ENCODE results near the gene TAF1.
"Not testable (repeated sequence)": the region's sequence is repeated elsewhere in the genome, so short reads cannot be mapped to it uniquely, and the experiment has no call there.

TAF1 gene

GRCh38 chrX:71420686-71421085, 54.5 kb downstream of the TAF1 start:
- Histone ChIP-seq H3K27me3 (ENCODE audit: control insufficient read depth in 2 of 2, insufficient read depth in 2 of 2, low read length in 2 of 2) (no peaks in the 10 kb centered on the region), H3K36me3 (ENCODE audit: control insufficient read depth in 2 of 2, insufficient read depth in 2 of 2, low read length in 2 of 2) (peaks cover 5 to 26% of the 10 kb centered on the region in 2 donors), H3K9ac (ENCODE audit: low read depth in 1 of 2, low read length in 2 of 2) (no peak overlapping the region), H3K4me1 (ENCODE audit: control insufficient read depth in 2 of 2, insufficient read depth in 2 of 2, low read length in 2 of 2) (no peaks in the 10 kb centered on the region), H3K9me3 (ENCODE audit: control insufficient read depth in 2 of 2, low read length in 2 of 2) (no peaks in the 10 kb centered on the region), H3K4me3 (ENCODE audit: low read length in 2 of 2) (no peak overlapping the region), H3K27ac (ENCODE audit: low read depth in 2 of 2, low read length in 2 of 2) (no peak overlapping the region)

GRCh38 chrX:71432733-71433132, 66.6 kb downstream of the TAF1 start:
- Histone ChIP-seq H3K4me1 (ENCODE audit: control insufficient read depth in 2 of 2, insufficient read depth in 2 of 2, low read length in 2 of 2) (no peaks in the 10 kb centered on the region), H3K36me3 (ENCODE audit: control insufficient read depth in 2 of 2, insufficient read depth in 2 of 2, low read length in 2 of 2) (peaks cover 2 to 4% of the 10 kb centered on the region in 2 donors)

GRCh38 chrX:71438750-71439149, 72.6 kb downstream of the TAF1 start:
- no peaks in the 10 kb centered on the region for H3K36me3 ChIP-seq (ENCODE audit: control insufficient read depth in 2 of 2, insufficient read depth in 2 of 2, low read length in 2 of 2)
- H3K9me3 ChIP-seq (ENCODE audit: control insufficient read depth in 2 of 2, low read length in 2 of 2): no peaks in the 10 kb centered on the region
- H3K4me1 ChIP-seq (ENCODE audit: control insufficient read depth in 2 of 2, insufficient read depth in 2 of 2, low read length in 2 of 2): no peaks in the 10 kb centered on the region
- no peak overlapping the region for H3K27ac ChIP-seq (ENCODE audit: low read depth in 2 of 2, low read length in 2 of 2)
- no peak overlapping the region for H3K9ac ChIP-seq (ENCODE audit: low read depth in 1 of 2, low read length in 2 of 2)
- no peak overlapping the region for H3K4me3 ChIP-seq (ENCODE audit: low read length in 2 of 2)
- H3K27me3 ChIP-seq (ENCODE audit: control insufficient read depth in 2 of 2, insufficient read depth in 2 of 2, low read length in 2 of 2): no peaks in the 10 kb centered on the region

More at GRCh38 chrX:71432733-71433132, 66.6 kb downstream of the TAF1 start:
- Histone ChIP-seq H3K9me3 (ENCODE audit: control insufficient read depth in 2 of 2, low read length in 2 of 2) (no peaks in the 10 kb centered on the region), H3K9ac (ENCODE audit: low read depth in 1 of 2, low read length in 2 of 2) (no peak overlapping the region), H3K4me3 (ENCODE audit: low read length in 2 of 2) (no peak overlapping the region), H3K27me3 (ENCODE audit: control insufficient read depth in 2 of 2, insufficient read depth in 2 of 2, low read length in 2 of 2) (no peaks in the 10 kb centered on the region), H3K27ac (ENCODE audit: low read depth in 2 of 2, low read length in 2 of 2) (no peak overlapping the region)

- Histone ChIP-seq H3K36me3 (ENCODE audit: control insufficient read depth in 2 of 2, insufficient read depth in 2 of 2, low read length in 2 of 2) (no peaks in the 10 kb centered on the region), H3K4me3 (ENCODE audit: low read length in 2 of 2) (no peak overlapping the region), H3K4me1 (ENCODE audit: control insufficient read depth in 2 of 2, insufficient read depth in 2 of 2, low read length in 2 of 2) (no peaks in the 10 kb centered on the region), H3K9me3 (ENCODE audit: control insufficient read depth in 2 of 2, low read length in 2 of 2) (no peaks in the 10 kb centered on the region), H3K9ac (ENCODE audit: low read depth in 1 of 2, low read length in 2 of 2) (no peak overlapping the region), H3K27me3 (ENCODE audit: control insufficient read depth in 2 of 2, insufficient read depth in 2 of 2, low read length in 2 of 2) (no peaks in the 10 kb centered on the region), H3K27ac (ENCODE audit: low read depth in 2 of 2, low read length in 2 of 2) (no peak overlapping the region)
These were observed 73.3 kb downstream of the TAF1 start for GRCh38 chrX:71439420-71439819.

GRCh38 chrX:71439896-71440295, 73.7 kb downstream of the TAF1 start:
- no peak overlapping the region for H3K9ac ChIP-seq (ENCODE audit: low read depth in 1 of 2, low read length in 2 of 2)
- H3K36me3 ChIP-seq (ENCODE audit: control insufficient read depth in 2 of 2, insufficient read depth in 2 of 2, low read length in 2 of 2): no peaks in the 10 kb centered on the region
- H3K27me3 ChIP-seq (ENCODE audit: control insufficient read depth in 2 of 2, insufficient read depth in 2 of 2, low read length in 2 of 2): no peaks in the 10 kb centered on the region
- H3K4me1 ChIP-seq (ENCODE audit: control insufficient read depth in 2 of 2, insufficient read depth in 2 of 2, low read length in 2 of 2): no peaks in the 10 kb centered on the region
- H3K9me3 ChIP-seq (ENCODE audit: control insufficient read depth in 2 of 2, low read length in 2 of 2): no peaks in the 10 kb centered on the region
- no peak overlapping the region for H3K4me3 ChIP-seq (ENCODE audit: low read length in 2 of 2)
- no peak overlapping the region for H3K27ac ChIP-seq (ENCODE audit: low read depth in 2 of 2, low read length in 2 of 2)

GRCh38 chrX:71440401-71440800, 74.2 kb downstream of the TAF1 start:
- no peak overlapping the region for H3K4me3 ChIP-seq (ENCODE audit: low read length in 2 of 2)
- H3K27me3 ChIP-seq (ENCODE audit: control insufficient read depth in 2 of 2, insufficient read depth in 2 of 2, low read length in 2 of 2): no peaks in the 10 kb centered on the region
- no peak overlapping the region for H3K27ac ChIP-seq (ENCODE audit: low read depth in 2 of 2, low read length in 2 of 2)
- no peak overlapping the region for H3K9ac ChIP-seq (ENCODE audit: low read depth in 1 of 2, low read length in 2 of 2)
- no peaks in the 10 kb centered on the region for H3K36me3 ChIP-seq (ENCODE audit: control insufficient read depth in 2 of 2, insufficient read depth in 2 of 2, low read length in 2 of 2)
- H3K4me1 ChIP-seq (ENCODE audit: control insufficient read depth in 2 of 2, insufficient read depth in 2 of 2, low read length in 2 of 2): no peaks in the 10 kb centered on the region
- no peaks in the 10 kb centered on the region for H3K9me3 ChIP-seq (ENCODE audit: control insufficient read depth in 2 of 2, low read length in 2 of 2)

- not testable (repeated sequence) for H3K4me1 ChIP-seq (ENCODE audit: control insufficient read depth in 2 of 2, insufficient read depth in 2 of 2, low read length in 2 of 2); H3K9ac ChIP-seq (ENCODE audit: low read depth in 1 of 2, low read length in 2 of 2); H3K27ac ChIP-seq (ENCODE audit: low read depth in 2 of 2, low read length in 2 of 2); H3K27me3 ChIP-seq (ENCODE audit: control insufficient read depth in 2 of 2, insufficient read depth in 2 of 2, low read length in 2 of 2); H3K9me3 ChIP-seq (ENCODE audit: control insufficient read depth in 2 of 2, low read length in 2 of 2); H3K36me3 ChIP-seq (ENCODE audit: control insufficient read depth in 2 of 2, insufficient read depth in 2 of 2, low read length in 2 of 2); H3K4me3 ChIP-seq (ENCODE audit: low read length in 2 of 2)
These were observed 75.7 kb downstream of the TAF1 start for GRCh38 chrX:71441809-71442208.

- Histone ChIP-seq H3K27me3 (ENCODE audit: control insufficient read depth in 2 of 2, insufficient read depth in 2 of 2, low read length in 2 of 2) (no peaks in the 10 kb centered on the region), H3K36me3 (ENCODE audit: control insufficient read depth in 2 of 2, insufficient read depth in 2 of 2, low read length in 2 of 2) (peaks cover 6 to 7% of the 10 kb centered on the region in 2 donors), H3K4me1 (ENCODE audit: control insufficient read depth in 2 of 2, insufficient read depth in 2 of 2, low read length in 2 of 2) (no peaks in the 10 kb centered on the region), H3K4me3 (ENCODE audit: low read length in 2 of 2) (no peak overlapping the region), H3K9ac (ENCODE audit: low read depth in 1 of 2, low read length in 2 of 2) (no peak overlapping the region), H3K9me3 (ENCODE audit: control insufficient read depth in 2 of 2, low read length in 2 of 2) (no peaks in the 10 kb centered on the region), H3K27ac (ENCODE audit: low read depth in 2 of 2, low read length in 2 of 2) (no peak overlapping the region)
These were observed 84.4 kb downstream of the TAF1 start for GRCh38 chrX:71450433-71451106.

- not testable (repeated sequence) for H3K4me1 ChIP-seq (ENCODE audit: control insufficient read depth in 2 of 2, insufficient read depth in 2 of 2, low read length in 2 of 2); H3K9ac ChIP-seq (ENCODE audit: low read depth in 1 of 2, low read length in 2 of 2); H3K4me3 ChIP-seq (ENCODE audit: low read length in 2 of 2); H3K9me3 ChIP-seq (ENCODE audit: control insufficient read depth in 2 of 2, low read length in 2 of 2); H3K27ac ChIP-seq (ENCODE audit: low read depth in 2 of 2, low read length in 2 of 2); H3K27me3 ChIP-seq (ENCODE audit: control insufficient read depth in 2 of 2, insufficient read depth in 2 of 2, low read length in 2 of 2); H3K36me3 ChIP-seq (ENCODE audit: control insufficient read depth in 2 of 2, insufficient read depth in 2 of 2, low read length in 2 of 2)
These were observed 85.4 kb downstream of the TAF1 start for GRCh38 chrX:71451518-71451917.

- Histone ChIP-seq H3K27me3 (ENCODE audit: control insufficient read depth in 2 of 2, insufficient read depth in 2 of 2, low read length in 2 of 2) (no peaks in the 10 kb centered on the region), H3K4me1 (ENCODE audit: control insufficient read depth in 2 of 2, insufficient read depth in 2 of 2, low read length in 2 of 2) (no peaks in the 10 kb centered on the region), H3K9ac (ENCODE audit: low read depth in 1 of 2, low read length in 2 of 2) (no peak overlapping the region), H3K36me3 (ENCODE audit: control insufficient read depth in 2 of 2, insufficient read depth in 2 of 2, low read length in 2 of 2) (peaks cover 13 to 17% of the 10 kb centered on the region in 2 donors), H3K9me3 (ENCODE audit: control insufficient read depth in 2 of 2, low read length in 2 of 2) (no peaks in the 10 kb centered on the region), H3K27ac (ENCODE audit: low read depth in 2 of 2, low read length in 2 of 2) (no peak overlapping the region), H3K4me3 (ENCODE audit: low read length in 2 of 2) (no peak overlapping the region)
These were observed 86.9 kb downstream of the TAF1 start for GRCh38 chrX:71453056-71453455.

GRCh38 chrX:71454222-71454621, 88.1 kb downstream of the TAF1 start:
- H3K36me3 ChIP-seq (ENCODE audit: control insufficient read depth in 2 of 2, insufficient read depth in 2 of 2, low read length in 2 of 2): peaks cover 22 to 24% of the 10 kb centered on the region in 2 donors

More at GRCh38 chrX:71454222-71454621, 88.1 kb downstream of the TAF1 start:
- Histone ChIP-seq H3K4me1 (ENCODE audit: control insufficient read depth in 2 of 2, insufficient read depth in 2 of 2, low read length in 2 of 2) (no peaks in the 10 kb centered on the region), H3K27ac (ENCODE audit: low read depth in 2 of 2, low read length in 2 of 2) (no peak overlapping the region), H3K27me3 (ENCODE audit: control insufficient read depth in 2 of 2, insufficient read depth in 2 of 2, low read length in 2 of 2) (no peaks in the 10 kb centered on the region), H3K9me3 (ENCODE audit: control insufficient read depth in 2 of 2, low read length in 2 of 2) (no peaks in the 10 kb centered on the region), H3K4me3 (ENCODE audit: low read length in 2 of 2) (no peak overlapping the region), H3K9ac (ENCODE audit: low read depth in 1 of 2, low read length in 2 of 2) (no peak overlapping the region)
